WTC11 (cell line): ENCODE data around the gene ZNF253. TPM values are rescaled to one million over a fixed set of nuclear protein-coding genes. Genes with fewer than 3 reads are reported as not detected.
A peak's percentile ranks its signal among the peaks of the same experiment; 100 is the strongest.
"Not testable (repeated sequence)": the region's sequence is repeated elsewhere in the genome, so short reads cannot be mapped to it uniquely, and the experiment has no call there.

Experiments
- ATAC-seq: fragments of 200-7000 bp; cut with Tn5 transposase; 2 replicates; pipeline ENCODE4 v1.10.0; 2021; ENCODE audit warnings: mild to moderate bottlenecking, moderate library complexity
- CTCF ChIA-PET: fragments of 300-600 bp; sonication (Branson Sonifier 250); formaldehyde crosslinking; loops from one replicate; lab custom pipeline; 2021; ENCODE audit warnings: antibody characterized with exemption; lab: Charles Lee
- POLR2A ChIA-PET: fragments of 350-600 bp; sonication (Branson Sonifier 250); formaldehyde crosslinking; loops from one replicate; lab custom pipeline; 2021; ENCODE audit warnings: antibody characterized with exemption; lab: Charles Lee
- DNase-seq: peaks from one replicate; pipeline ENCODE4 v3.0.0; 2021; ENCODE audit warnings: low spot score
- H3K27ac Mint-ChIP-seq: 2 replicates; pipeline ENCODE4 v1.8.0; 2021; ENCODE audit warnings: mixed read lengths
- H3K27me3 Mint-ChIP-seq: 2 replicates; pipeline ENCODE4 v1.8.0; 2021; ENCODE audit warnings: low read depth, mild to moderate bottlenecking, moderate library complexity, mixed read lengths
- H3K36me3 Mint-ChIP-seq: 2 replicates; pipeline ENCODE4 v1.8.0; 2021; ENCODE audit warnings: mixed read lengths
- H3K4me1 Mint-ChIP-seq: 2 replicates; pipeline ENCODE4 v1.8.0; 2022; ENCODE audit warnings: mixed read lengths
- H3K4me3 Mint-ChIP-seq: 2 replicates; pipeline ENCODE4 v1.8.0; 2021; ENCODE audit warnings: mild to moderate bottlenecking, moderate library complexity, mixed read lengths
- H3K9me3 Mint-ChIP-seq: 2 replicates; pipeline ENCODE4 v1.8.0; 2021; ENCODE audit warnings: mixed read lengths
- CREB1 ChIP-seq: sonication (generic); formaldehyde crosslinking; IDR thresholded peaks from 2 replicates; pipeline ENCODE4 v1.8.0; 2023; ENCODE audit warnings: mild to moderate bottlenecking, missing genetic modification reagents
- ESRRA ChIP-seq: sonication (generic); formaldehyde crosslinking; IDR thresholded peaks from 2 replicates; pipeline ENCODE4 v1.8.1; 2022; ENCODE audit warnings: mild to moderate bottlenecking, missing genetic modification reagents, borderline replicate concordance
- FOXK1 ChIP-seq: sonication (generic); formaldehyde crosslinking; IDR thresholded peaks from 2 replicates; pipeline ENCODE4 v1.8.0; 2022; ENCODE audit warnings: mild to moderate bottlenecking, moderate library complexity, missing genetic modification reagents
- MYBL2 ChIP-seq: sonication (generic); formaldehyde crosslinking; IDR thresholded peaks from 2 replicates; pipeline ENCODE4 v1.8.1; 2023; ENCODE audit warnings: mild to moderate bottlenecking, moderate library complexity, missing genetic modification reagents
- PRRX2 ChIP-seq: fragments of 250-450 bp; sonication (Bioruptor Pico); IDR thresholded peaks from 2 replicates; pipeline ENCODE4 v1.8.0; 2021; ENCODE audit warnings: mild to moderate bottlenecking
- SMAD3 ChIP-seq: sonication (generic); formaldehyde crosslinking; IDR thresholded peaks from 2 replicates; pipeline ENCODE4 v1.8.0; 2022; ENCODE audit warnings: missing genetic modification reagents, mild to moderate bottlenecking, borderline replicate concordance
- SP1 ChIP-seq: sonication (generic); formaldehyde crosslinking; conservative IDR thresholded peaks from 2 replicates; pipeline ENCODE4 v1.8.1; 2022; ENCODE audit warnings: missing genetic modification reagents
- ZNF416 ChIP-seq: fragments of 250-450 bp; sonication (Bioruptor Pico); IDR thresholded peaks from 2 replicates; pipeline ENCODE4 v1.9.0; 2021; ENCODE audit warnings: mild to moderate bottlenecking, inconsistent platforms
- ZNF671 ChIP-seq: fragments of 250-450 bp; sonication (Bioruptor Pico); IDR thresholded peaks from 2 replicates; pipeline ENCODE4 v1.8.0; 2021; ENCODE audit warnings: mild to moderate bottlenecking
- total RNA-seq: library from RNA; stranded (reverse); gene quantifications from 3 replicates; pipeline ENCODE4 v1.2.3, GENCODE V29; 2021
- TF ChIP-seq, protein P1 (sequence below): sonication (generic); formaldehyde crosslinking; IDR thresholded peaks from 2 replicates; pipeline ENCODE4 v1.8.1; 2023; ENCODE audit warnings: mild to moderate bottlenecking, moderate library complexity, missing genetic modification reagents
- TF ChIP-seq, protein P2 (sequence below): sonication (generic); formaldehyde crosslinking; IDR thresholded peaks from 2 replicates; pipeline ENCODE4 v1.8.1; 2023; ENCODE audit warnings: mild to moderate bottlenecking, missing genetic modification reagents
- TF ChIP-seq, protein P3 (sequence below): fragments of 250-450 bp; sonication (Bioruptor Pico); IDR thresholded peaks from 2 replicates; pipeline ENCODE4 v1.9.0; 2021; ENCODE audit warnings: mild to moderate bottlenecking, borderline replicate concordance
- TF ChIP-seq, protein P4 (sequence below): fragments of 250-450 bp; sonication (Bioruptor Pico); IDR thresholded peaks from 2 replicates; pipeline ENCODE4 v1.9.0; 2021; ENCODE audit warnings: mild to moderate bottlenecking

Gene ZNF253
- total RNA-seq, 1 experiment from 2014 or later: 43.6 TPM

DNA sequence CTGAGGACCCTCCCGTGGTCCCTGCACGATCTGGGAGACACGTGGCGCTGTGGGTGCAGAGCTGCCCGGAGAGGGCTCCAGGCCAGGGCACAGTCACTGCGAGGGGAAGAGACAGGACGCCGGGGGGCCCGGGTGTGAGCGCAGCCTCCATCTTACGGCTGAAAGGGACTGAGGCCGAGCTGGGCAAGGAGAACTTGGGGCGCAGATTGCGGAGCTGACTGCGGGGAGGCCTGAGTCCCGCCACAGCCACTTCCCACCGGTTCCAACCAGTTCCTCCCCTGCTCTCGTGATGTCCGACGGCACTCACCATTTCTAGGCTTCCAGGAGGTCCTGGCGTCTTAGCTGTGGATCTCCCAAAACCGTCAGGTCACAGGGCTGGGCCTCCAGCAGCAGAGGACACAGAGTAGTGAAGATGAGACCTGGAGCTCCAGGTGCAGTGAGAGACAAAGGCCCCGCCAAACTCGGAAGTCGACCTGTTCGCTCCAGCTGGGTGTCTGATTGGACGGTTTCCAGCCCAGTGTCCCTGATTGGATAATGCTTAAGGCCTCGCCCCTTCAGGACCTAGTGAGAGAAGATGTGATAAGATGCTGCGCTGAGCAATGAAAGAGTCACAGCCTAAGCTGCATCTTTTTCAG, 4.8 kb upstream of the ZNF253 start (continued):
- TF ChIP-seq, protein P1, sequence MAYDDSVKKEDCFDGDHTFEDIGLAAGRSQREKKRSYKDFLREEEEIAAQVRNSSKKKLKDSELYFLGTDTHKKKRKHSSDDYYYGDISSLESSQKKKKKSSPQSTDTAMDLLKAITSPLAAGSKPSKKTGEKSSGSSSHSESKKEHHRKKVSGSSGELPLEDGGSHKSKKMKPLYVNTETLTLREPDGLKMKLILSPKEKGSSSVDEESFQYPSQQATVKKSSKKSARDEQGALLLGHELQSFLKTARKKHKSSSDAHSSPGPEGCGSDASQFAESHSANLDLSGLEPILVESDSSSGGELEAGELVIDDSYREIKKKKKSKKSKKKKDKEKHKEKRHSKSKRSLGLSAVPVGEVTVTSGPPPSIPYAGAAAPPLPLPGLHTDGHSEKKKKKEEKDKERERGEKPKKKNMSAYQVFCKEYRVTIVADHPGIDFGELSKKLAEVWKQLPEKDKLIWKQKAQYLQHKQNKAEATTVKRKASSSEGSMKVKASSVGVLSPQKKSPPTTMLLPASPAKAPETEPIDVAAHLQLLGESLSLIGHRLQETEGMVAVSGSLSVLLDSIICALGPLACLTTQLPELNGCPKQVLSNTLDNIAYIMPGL (CRISPR knock-in tag): 0 out of 2 replicates have a peak, but pooled peaks have one; percentile 63
- TF ChIP-seq CREB1: 0 out of 2 replicates have a peak, but pooled peaks have one; percentile 16
- TF ChIP-seq, protein P2, sequence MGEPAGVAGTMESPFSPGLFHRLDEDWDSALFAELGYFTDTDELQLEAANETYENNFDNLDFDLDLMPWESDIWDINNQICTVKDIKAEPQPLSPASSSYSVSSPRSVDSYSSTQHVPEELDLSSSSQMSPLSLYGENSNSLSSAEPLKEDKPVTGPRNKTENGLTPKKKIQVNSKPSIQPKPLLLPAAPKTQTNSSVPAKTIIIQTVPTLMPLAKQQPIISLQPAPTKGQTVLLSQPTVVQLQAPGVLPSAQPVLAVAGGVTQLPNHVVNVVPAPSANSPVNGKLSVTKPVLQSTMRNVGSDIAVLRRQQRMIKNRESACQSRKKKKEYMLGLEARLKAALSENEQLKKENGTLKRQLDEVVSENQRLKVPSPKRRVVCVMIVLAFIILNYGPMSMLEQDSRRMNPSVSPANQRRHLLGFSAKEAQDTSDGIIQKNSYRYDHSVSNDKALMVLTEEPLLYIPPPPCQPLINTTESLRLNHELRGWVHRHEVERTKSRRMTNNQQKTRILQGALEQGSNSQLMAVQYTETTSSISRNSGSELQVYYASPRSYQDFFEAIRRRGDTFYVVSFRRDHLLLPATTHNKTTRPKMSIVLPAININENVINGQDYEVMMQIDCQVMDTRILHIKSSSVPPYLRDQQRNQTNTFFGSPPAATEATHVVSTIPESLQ (CRISPR knock-in tag): no peak
- TF ChIP-seq ZNF416 (CRISPR knock-in tag): 0 out of 2 replicates have a peak, but pooled peaks have one; percentile 7

DNA sequence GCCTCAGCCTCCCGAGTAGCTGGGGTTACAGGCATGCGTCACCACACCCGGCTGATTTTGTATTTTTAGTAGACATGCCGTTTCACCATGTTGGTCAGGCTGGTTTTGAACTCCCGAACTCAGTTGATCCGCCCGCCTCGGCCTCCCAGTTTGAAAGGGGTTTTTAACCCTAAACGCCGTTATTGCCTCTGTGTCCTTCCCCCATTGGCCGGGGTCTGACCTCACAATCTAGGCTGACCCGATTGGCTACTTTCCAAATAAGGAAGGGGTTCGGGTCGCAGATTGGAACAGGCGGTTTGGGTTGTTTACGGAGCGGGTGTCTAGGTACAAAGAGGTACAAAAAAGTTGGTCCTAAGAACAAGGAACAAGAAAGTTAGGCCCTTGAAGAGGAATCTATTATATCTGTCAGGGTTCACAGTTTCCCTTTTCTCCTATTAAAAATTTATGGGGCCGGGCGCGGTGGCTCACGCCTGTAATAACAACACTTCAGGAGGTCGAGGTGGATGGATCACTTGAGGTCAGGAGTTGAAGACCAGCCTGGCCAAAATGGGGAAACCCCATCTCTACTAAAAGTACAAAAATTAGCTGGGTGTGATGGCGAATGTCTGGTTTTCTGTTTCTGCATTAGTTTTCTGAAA, 1.0 kb downstream of the ZNF253 start:
- Mint-ChIP-seq H3K27ac (peak overlapping the region; percentile 100), H3K36me3 (peaks cover 13% of the 10 kb centered on the region), H3K4me3 (peak overlapping the region; percentile 100), H3K4me1 (peaks cover 35% of the 10 kb centered on the region), H3K27me3 (no peaks in the 10 kb centered on the region; the same call in 1 of the 2 replicates), H3K9me3 (no peaks in the 10 kb centered on the region)
- ATAC-seq: peak; percentile 68
- TF ChIP-seq, protein P2 (CRISPR knock-in tag): no peak
- TF ChIP-seq MYBL2: peak; percentile 63; the same call in 1 of the 2 replicates
- TF ChIP-seq FOXK1 (CRISPR knock-in tag): peak; percentile 81
- peak; percentile 28; the same call in 1 of the 2 replicates for TF ChIP-seq ZNF671 (CRISPR knock-in tag)
- no peak for TF ChIP-seq SMAD3 (CRISPR knock-in tag)
- peak; percentile 43; the same call in 1 of the 2 replicates for TF ChIP-seq PRRX2
- 0 out of 2 replicates have a peak, but pooled peaks have one; percentile 62 for TF ChIP-seq ZNF416 (CRISPR knock-in tag)
- TF ChIP-seq ESRRA (CRISPR knock-in tag): no peak
- TF ChIP-seq, protein P3, sequence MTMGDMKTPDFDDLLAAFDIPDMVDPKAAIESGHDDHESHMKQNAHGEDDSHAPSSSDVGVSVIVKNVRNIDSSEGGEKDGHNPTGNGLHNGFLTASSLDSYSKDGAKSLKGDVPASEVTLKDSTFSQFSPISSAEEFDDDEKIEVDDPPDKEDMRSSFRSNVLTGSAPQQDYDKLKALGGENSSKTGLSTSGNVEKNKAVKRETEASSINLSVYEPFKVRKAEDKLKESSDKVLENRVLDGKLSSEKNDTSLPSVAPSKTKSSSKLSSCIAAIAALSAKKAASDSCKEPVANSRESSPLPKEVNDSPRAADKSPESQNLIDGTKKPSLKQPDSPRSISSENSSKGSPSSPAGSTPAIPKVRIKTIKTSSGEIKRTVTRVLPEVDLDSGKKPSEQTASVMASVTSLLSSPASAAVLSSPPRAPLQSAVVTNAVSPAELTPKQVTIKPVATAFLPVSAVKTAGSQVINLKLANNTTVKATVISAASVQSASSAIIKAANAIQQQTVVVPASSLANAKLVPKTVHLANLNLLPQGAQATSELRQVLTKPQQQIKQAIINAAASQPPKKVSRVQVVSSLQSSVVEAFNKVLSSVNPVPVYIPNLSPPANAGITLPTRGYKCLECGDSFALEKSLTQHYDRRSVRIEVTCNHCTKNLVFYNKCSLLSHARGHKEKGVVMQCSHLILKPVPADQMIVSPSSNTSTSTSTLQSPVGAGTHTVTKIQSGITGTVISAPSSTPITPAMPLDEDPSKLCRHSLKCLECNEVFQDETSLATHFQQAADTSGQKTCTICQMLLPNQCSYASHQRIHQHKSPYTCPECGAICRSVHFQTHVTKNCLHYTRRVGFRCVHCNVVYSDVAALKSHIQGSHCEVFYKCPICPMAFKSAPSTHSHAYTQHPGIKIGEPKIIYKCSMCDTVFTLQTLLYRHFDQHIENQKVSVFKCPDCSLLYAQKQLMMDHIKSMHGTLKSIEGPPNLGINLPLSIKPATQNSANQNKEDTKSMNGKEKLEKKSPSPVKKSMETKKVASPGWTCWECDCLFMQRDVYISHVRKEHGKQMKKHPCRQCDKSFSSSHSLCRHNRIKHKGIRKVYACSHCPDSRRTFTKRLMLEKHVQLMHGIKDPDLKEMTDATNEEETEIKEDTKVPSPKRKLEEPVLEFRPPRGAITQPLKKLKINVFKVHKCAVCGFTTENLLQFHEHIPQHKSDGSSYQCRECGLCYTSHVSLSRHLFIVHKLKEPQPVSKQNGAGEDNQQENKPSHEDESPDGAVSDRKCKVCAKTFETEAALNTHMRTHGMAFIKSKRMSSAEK (CRISPR knock-in tag): peak; percentile 5; the same call in 1 of the 2 replicates
- TF ChIP-seq, protein P4, sequence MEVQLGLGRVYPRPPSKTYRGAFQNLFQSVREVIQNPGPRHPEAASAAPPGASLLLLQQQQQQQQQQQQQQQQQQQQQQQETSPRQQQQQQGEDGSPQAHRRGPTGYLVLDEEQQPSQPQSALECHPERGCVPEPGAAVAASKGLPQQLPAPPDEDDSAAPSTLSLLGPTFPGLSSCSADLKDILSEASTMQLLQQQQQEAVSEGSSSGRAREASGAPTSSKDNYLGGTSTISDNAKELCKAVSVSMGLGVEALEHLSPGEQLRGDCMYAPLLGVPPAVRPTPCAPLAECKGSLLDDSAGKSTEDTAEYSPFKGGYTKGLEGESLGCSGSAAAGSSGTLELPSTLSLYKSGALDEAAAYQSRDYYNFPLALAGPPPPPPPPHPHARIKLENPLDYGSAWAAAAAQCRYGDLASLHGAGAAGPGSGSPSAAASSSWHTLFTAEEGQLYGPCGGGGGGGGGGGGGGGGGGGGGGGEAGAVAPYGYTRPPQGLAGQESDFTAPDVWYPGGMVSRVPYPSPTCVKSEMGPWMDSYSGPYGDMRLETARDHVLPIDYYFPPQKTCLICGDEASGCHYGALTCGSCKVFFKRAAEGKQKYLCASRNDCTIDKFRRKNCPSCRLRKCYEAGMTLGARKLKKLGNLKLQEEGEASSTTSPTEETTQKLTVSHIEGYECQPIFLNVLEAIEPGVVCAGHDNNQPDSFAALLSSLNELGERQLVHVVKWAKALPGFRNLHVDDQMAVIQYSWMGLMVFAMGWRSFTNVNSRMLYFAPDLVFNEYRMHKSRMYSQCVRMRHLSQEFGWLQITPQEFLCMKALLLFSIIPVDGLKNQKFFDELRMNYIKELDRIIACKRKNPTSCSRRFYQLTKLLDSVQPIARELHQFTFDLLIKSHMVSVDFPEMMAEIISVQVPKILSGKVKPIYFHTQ (CRISPR knock-in tag): 0 out of 2 replicates have a peak, but pooled peaks have one; percentile 14
- peak; percentile 49; the same call in 1 of the 2 replicates for TF ChIP-seq SP1
- POLR2A ChIA-PET: interaction anchor here (1.2 to 2.2 kb wide), 7 partner anchors 10 to 558 kb away, joined by 3 to 70 read pairs (median 17); partner anchors contain the start of genes ZNF101, ZNF506 and ZNF93
- CTCF ChIA-PET: no interaction called here
- peak; percentile 76 for DNase-seq

DNA sequence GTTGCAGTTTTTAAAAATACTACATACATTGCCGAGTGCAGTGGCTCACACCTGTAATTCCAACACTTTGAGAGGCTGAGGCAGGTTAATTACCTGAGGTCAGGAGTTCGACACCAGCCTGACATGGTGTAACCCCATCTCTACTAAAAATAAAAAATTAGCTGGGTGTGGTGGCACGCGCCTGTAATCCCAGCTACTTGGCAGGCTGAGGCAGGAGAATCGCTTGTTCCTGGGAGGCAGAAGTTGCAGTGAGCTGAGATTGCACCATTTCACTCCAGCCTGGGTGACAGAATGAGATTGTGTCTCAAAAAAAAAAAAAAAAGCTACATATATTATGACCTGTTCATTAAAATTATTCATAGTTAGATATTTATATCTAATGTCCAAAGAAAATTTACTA, 4.4 kb downstream of the ZNF253 start:
- CTCF ChIA-PET, DNase-seq, ATAC-seq, H3K27ac Mint-ChIP-seq, H3K27me3 Mint-ChIP-seq, H3K4me3 Mint-ChIP-seq, H3K9me3 Mint-ChIP-seq: not testable (repeated sequence)
- POLR2A ChIA-PET: interaction anchor here (0.6 kb wide), 1 partner anchor 30 kb away, joined by 4 read pairs; the partner anchor contains the start of gene ZNF93
- Mint-ChIP-seq H3K4me1 (peaks cover 34% of the 10 kb centered on the region), H3K36me3 (peaks cover 34% of the 10 kb centered on the region)
